ENCODE results near the gene CPAMD8.

- TF ChIP-seq CTCF (IDR thresholded peaks at IDR 0.05) (no peak), POLR2A (IDR thresholded peaks at IDR 0.05) (no peak)
These were observed 6.2 kb downstream of the CPAMD8 start for GRCh38 chr19:17020385-17020784.

Data from body of pancreas (tissue), 4 donors.